ENCODE results near the gene TBCCD1. TPM values are rescaled to one million over a fixed set of nuclear protein-coding genes. Genes with fewer than 3 reads are reported as not detected.
"Not testable (repeated sequence)": the region's sequence is repeated elsewhere in the genome, so short reads cannot be mapped to it uniquely, and the experiment has no call there.

The TBCCD1 gene
- total RNA-seq, 1 experiment from 2014 or later, result 14.5 TPM

GRCh38 chr3:186531694-186532093 lies 35.4 kb downstream of the TBCCD1 start:
- H3K27ac ChIP-seq (ENCODE audit: low read length); CTCF ChIA-PET; H3K9me3 ChIP-seq (ENCODE audit: control insufficient read depth, insufficient read depth, low read depth, low read length); intact Hi-C loops (cut with micrococcal nuclease; ENCODE audit: unreplicated experiment); H3K36me3 ChIP-seq (ENCODE audit: control insufficient read depth, insufficient read depth, low read length); H3K4me3 ChIP-seq (ENCODE audit: low read depth in 2 of 2, low read length in 2 of 2); DNase-seq (ENCODE audit: low read depth, low spot score); ATAC-seq; H3K27me3 ChIP-seq (ENCODE audit: control insufficient read depth, insufficient read depth, low read length); H3K4me1 ChIP-seq (ENCODE audit: control insufficient read depth, insufficient read depth, low read length); POLR2A ChIA-PET; in situ Hi-C loops (cut with HindIII; ENCODE audit: low pct_unique_long_range_greater_than_20kb, low sequenced_read_pairs); BruUV-seq (replicated peaks): not testable (repeated sequence)

DNA sequence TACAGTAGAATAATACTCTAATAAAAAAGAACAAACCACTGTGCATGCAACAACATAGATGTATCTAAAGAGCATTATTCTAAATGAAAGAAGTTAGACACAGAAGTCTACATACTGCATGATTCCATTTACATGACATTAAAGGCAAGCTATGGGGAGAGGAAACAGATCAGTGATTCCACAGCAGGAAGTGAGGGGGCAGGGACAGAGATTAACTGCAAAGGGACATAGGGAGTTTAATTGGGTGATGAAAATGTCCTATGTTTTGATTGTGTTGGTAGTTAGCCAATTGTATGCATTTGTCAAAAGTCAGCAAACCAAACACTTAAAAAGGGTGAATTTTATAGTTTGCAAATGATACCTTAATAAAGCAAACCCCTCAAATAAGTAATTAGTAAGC lies 36.7 kb downstream of the TBCCD1 start:
- Histone ChIP-seq H3K4me1 (ENCODE audit: control insufficient read depth, insufficient read depth, low read length) (no peaks in the 10 kb centered on the region), H3K4me3 (ENCODE audit: low read depth in 2 of 2, low read length in 2 of 2) (no peak overlapping the region), H3K27ac (ENCODE audit: low read length) (no peak overlapping the region), H3K27me3 (ENCODE audit: control insufficient read depth, insufficient read depth, low read length) (peaks cover 9% of the 10 kb centered on the region), H3K9me3 (ENCODE audit: control insufficient read depth, insufficient read depth, low read depth, low read length) (no peaks in the 10 kb centered on the region), H3K36me3 (ENCODE audit: control insufficient read depth, insufficient read depth, low read length) (no peaks in the 10 kb centered on the region)
- DNase-seq (ENCODE audit: low read depth, low spot score) (no peak), ATAC-seq (no peak)
- BruUV-seq (replicated peaks), result no TSS peak
- intact Hi-C loops (cut with micrococcal nuclease; ENCODE audit: unreplicated experiment) (no loop called here), in situ Hi-C loops (cut with HindIII; ENCODE audit: low pct_unique_long_range_greater_than_20kb, low sequenced_read_pairs) (no loop called here)
- ChIA-PET CTCF (no interaction called here), POLR2A (interaction anchor here (0.7 kb wide), 1 partner anchor 190 kb away, joined by 13 read pairs; no protein-coding TSS in a partner anchor)
- TF ChIP-seq SIN3A (IDR thresholded peaks at IDR 0.05; ENCODE audit: borderline replicate concordance, insufficient read depth, low read depth, low read length) (no peak), CTCF (IDR thresholded peaks at IDR 0.05) (no peak), TCF7L2 (IDR thresholded peaks at IDR 0.05; ENCODE audit: low read depth, low read length) (no peak), POLR2AphosphoS5 (IDR thresholded peaks at IDR 0.05; ENCODE audit: low read depth, low read length) (no peak)
- TF ChIP-seq, protein P1, sequence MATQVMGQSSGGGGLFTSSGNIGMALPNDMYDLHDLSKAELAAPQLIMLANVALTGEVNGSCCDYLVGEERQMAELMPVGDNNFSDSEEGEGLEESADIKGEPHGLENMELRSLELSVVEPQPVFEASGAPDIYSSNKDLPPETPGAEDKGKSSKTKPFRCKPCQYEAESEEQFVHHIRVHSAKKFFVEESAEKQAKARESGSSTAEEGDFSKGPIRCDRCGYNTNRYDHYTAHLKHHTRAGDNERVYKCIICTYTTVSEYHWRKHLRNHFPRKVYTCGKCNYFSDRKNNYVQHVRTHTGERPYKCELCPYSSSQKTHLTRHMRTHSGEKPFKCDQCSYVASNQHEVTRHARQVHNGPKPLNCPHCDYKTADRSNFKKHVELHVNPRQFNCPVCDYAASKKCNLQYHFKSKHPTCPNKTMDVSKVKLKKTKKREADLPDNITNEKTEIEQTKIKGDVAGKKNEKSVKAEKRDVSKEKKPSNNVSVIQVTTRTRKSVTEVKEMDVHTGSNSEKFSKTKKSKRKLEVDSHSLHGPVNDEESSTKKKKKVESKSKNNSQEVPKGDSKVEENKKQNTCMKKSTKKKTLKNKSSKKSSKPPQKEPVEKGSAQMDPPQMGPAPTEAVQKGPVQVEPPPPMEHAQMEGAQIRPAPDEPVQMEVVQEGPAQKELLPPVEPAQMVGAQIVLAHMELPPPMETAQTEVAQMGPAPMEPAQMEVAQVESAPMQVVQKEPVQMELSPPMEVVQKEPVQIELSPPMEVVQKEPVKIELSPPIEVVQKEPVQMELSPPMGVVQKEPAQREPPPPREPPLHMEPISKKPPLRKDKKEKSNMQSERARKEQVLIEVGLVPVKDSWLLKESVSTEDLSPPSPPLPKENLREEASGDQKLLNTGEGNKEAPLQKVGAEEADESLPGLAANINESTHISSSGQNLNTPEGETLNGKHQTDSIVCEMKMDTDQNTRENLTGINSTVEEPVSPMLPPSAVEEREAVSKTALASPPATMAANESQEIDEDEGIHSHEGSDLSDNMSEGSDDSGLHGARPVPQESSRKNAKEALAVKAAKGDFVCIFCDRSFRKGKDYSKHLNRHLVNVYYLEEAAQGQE (IDR thresholded peaks at IDR 0.05; ENCODE audit: insufficient read depth in 1 of 2, low read depth in 2 of 2, low read length in 1 of 2), result no peak

GRCh38 chr3:186529201-186529999 lies 37.7 kb downstream of the TBCCD1 start:
- ChIA-PET POLR2A (no interaction called here), CTCF (interaction anchor here (1.0 kb wide), 1 partner anchor 11 kb away, joined by 4 read pairs; no protein-coding TSS in a partner anchor)
- BruUV-seq (replicated peaks), result no TSS peak
- peaks cover 9% of the 10 kb centered on the region for H3K27me3 ChIP-seq (ENCODE audit: control insufficient read depth, insufficient read depth, low read length)
- H3K36me3 ChIP-seq (ENCODE audit: control insufficient read depth, insufficient read depth, low read length), result no peaks in the 10 kb centered on the region
- intact Hi-C loops (cut with micrococcal nuclease; ENCODE audit: unreplicated experiment), result no loop called here
- H3K27ac ChIP-seq (ENCODE audit: low read length), result no peak overlapping the region
- in situ Hi-C loops (cut with HindIII; ENCODE audit: low pct_unique_long_range_greater_than_20kb, low sequenced_read_pairs), result no loop called here
- DNase-seq (ENCODE audit: low read depth, low spot score) (no peak), ATAC-seq (no peak)
- H3K4me1 ChIP-seq (ENCODE audit: control insufficient read depth, insufficient read depth, low read length), result no peaks in the 10 kb centered on the region
- no peaks in the 10 kb centered on the region for H3K9me3 ChIP-seq (ENCODE audit: control insufficient read depth, insufficient read depth, low read depth, low read length)
- TF ChIP-seq TCF7L2 (IDR thresholded peaks at IDR 0.05; ENCODE audit: low read depth, low read length) (no peak), SIN3A (IDR thresholded peaks at IDR 0.05; ENCODE audit: borderline replicate concordance, insufficient read depth, low read depth, low read length) (no peak), POLR2AphosphoS5 (IDR thresholded peaks at IDR 0.05; ENCODE audit: low read depth, low read length) (no peak), CTCF (IDR thresholded peaks at IDR 0.05) (no peak)
- TF ChIP-seq, protein P1 (IDR thresholded peaks at IDR 0.05; ENCODE audit: insufficient read depth in 1 of 2, low read depth in 2 of 2, low read length in 1 of 2), result no peak
- no peak overlapping the region for H3K4me3 ChIP-seq (ENCODE audit: low read depth in 2 of 2, low read length in 2 of 2)

Data from Panc1 (cell line).